DND-41 (cell line): ENCODE data around the gene TSHR.

Experiments
- EZH2 ChIP-seq: IDR thresholded peaks from 3 replicates; pipeline ENCODE4 v1.6.1; 2012; ENCODE audit warnings: borderline replicate concordance, low read depth, mild to moderate bottlenecking, moderate library complexity, low read length, inconsistent platforms; ENCODE audit not compliant: severe bottlenecking
- TF ChIP-seq, protein P1 (sequence below): IDR thresholded peaks from 2 replicates; pipeline ENCODE4 v1.5.1; 2012; ENCODE audit warnings: borderline replicate concordance, low read length, moderate library complexity, mild to moderate bottlenecking; ENCODE audit not compliant: poor library complexity, severe bottlenecking; ENCODE audit errors: extremely low read depth

DNA sequence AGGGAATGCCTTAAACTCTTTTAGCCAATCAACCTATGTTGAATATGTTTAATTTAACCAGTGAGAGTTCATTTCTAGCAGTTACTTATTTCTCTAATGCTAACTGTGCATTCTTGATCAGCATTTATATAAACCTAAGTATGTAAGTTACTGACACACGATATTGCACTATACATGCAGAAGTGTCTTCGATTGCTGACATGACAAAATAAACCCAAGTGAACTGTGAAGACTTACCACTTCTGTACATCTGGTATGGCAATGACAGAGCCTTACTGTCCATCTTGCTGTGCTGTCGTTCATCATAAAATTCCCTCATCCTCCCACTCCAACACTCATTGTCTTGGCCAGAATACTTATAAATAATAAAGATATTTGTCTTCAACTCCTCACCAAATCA, 131.8 kb downstream of the TSHR start:
- TF ChIP-seq, protein P1, sequence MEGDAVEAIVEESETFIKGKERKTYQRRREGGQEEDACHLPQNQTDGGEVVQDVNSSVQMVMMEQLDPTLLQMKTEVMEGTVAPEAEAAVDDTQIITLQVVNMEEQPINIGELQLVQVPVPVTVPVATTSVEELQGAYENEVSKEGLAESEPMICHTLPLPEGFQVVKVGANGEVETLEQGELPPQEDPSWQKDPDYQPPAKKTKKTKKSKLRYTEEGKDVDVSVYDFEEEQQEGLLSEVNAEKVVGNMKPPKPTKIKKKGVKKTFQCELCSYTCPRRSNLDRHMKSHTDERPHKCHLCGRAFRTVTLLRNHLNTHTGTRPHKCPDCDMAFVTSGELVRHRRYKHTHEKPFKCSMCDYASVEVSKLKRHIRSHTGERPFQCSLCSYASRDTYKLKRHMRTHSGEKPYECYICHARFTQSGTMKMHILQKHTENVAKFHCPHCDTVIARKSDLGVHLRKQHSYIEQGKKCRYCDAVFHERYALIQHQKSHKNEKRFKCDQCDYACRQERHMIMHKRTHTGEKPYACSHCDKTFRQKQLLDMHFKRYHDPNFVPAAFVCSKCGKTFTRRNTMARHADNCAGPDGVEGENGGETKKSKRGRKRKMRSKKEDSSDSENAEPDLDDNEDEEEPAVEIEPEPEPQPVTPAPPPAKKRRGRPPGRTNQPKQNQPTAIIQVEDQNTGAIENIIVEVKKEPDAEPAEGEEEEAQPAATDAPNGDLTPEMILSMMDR: no peak
- no peak for TF ChIP-seq EZH2
